B cell (primary cell): ENCODE measurements around the gene GMIP. TPM values are rescaled to one million over a fixed set of nuclear protein-coding genes. Genes with fewer than 3 reads are reported as not detected.

Source experiments
- ATAC-seq: fragments of 200-7000 bp; cut with Tn5 transposase; one replicate; pipeline ENCODE4 v1.10.0; 2021; ENCODE audit warnings: low read depth, mild to moderate bottlenecking, moderate number of reproducible peaks, moderate library complexity
- CTCF ChIA-PET: fragments of 350-600 bp; sonication (Branson Sonifier 250); formaldehyde crosslinking; loops from one replicate; lab custom pipeline; 2021; ENCODE audit warnings: antibody characterized with exemption, inconsistent platforms; lab: Charles Lee
- POLR2A ChIA-PET: fragments of 350-600 bp; sonication (Branson Sonifier 250); formaldehyde crosslinking; loops from one replicate; lab custom pipeline; 2021; ENCODE audit warnings: antibody characterized with exemption; lab: Charles Lee
- DNase-seq: peaks from one replicate; pipeline ENCODE4 v3.0.0; 2013
- H2AFZ ChIP-seq: 2 replicates; pipeline ENCODE4 v1.6.1; 2012; ENCODE audit warnings: mild to moderate bottlenecking, low read depth, low read length; ENCODE audit not compliant: insufficient read depth, poor library complexity, severe bottlenecking
- H3K27ac ChIP-seq, 2 donors: 1 replicate in 1 of 2; 2 replicates in 1 of 2; pipeline ENCODE4 v1.5.1; 2012 to 2013; ENCODE audit warnings: low read length in 2 of 2, mild to moderate bottlenecking in 2 of 2, moderate library complexity in 1 of 2
- H3K27me3 ChIP-seq, 4 experiments: fragments of 200-600 bp in 1 of 4; sonication (generic) in 1 of 4; replicated peaks in 1 of 4; 1 replicate in 2 of 4; 2 replicates in 2 of 4; pipeline versions ENCODE4 v1.6.1 to v1.7.0; 2013 to 2016; ENCODE audit warnings: low read length in 3 of 4, mild to moderate bottlenecking in 2 of 4, mixed read lengths in 1 of 4, moderate library complexity in 1 of 4; ENCODE audit not compliant: insufficient read depth in 4 of 4, control insufficient read depth in 3 of 4; ENCODE audit errors: control extremely low read depth in 1 of 4
- H3K36me3 ChIP-seq, 2 experiments: replicated peaks in 1 of 2; 1 replicate in 1 of 2; 2 replicates in 1 of 2; pipeline versions ENCODE4 v1.6.1 to v1.7.1; 2013; ENCODE audit warnings: low read length in 1 of 2; ENCODE audit not compliant: insufficient read depth in 2 of 2, control insufficient read depth in 1 of 2; ENCODE audit errors: control extremely low read depth in 1 of 2, extremely low read depth in 1 of 2
- H3K4me1 ChIP-seq, 2 donors: fragments of 200-600 bp in 1 of 2; sonication (generic) in 1 of 2; 1 replicate in 1 of 2; 2 replicates in 1 of 2; pipeline versions ENCODE4 v1.5.1 to v1.6.1; 2013 to 2017; ENCODE audit warnings: low read length in 2 of 2; ENCODE audit not compliant: control insufficient read depth in 2 of 2, insufficient read depth in 2 of 2
- H3K4me2 ChIP-seq: replicated peaks from 2 replicates; pipeline ENCODE3; 2012; ENCODE audit warnings: mild to moderate bottlenecking, low read depth, low read length; ENCODE audit not compliant: poor library complexity, severe bottlenecking
- H3K4me3 ChIP-seq, 5 experiments: fragments of 200-600 bp in 1 of 5; sonication (generic) in 1 of 5; 1 replicate in 3 of 5; 2 replicates in 2 of 5; pipeline versions ENCODE4 v1.5.1 to v1.7.0; 2011 to 2016; ENCODE audit warnings: low read length in 4 of 5, mild to moderate bottlenecking in 4 of 5, low read depth in 2 of 5, control low read depth in 1 of 5, moderate library complexity in 1 of 5; ENCODE audit not compliant: insufficient read depth in 1 of 5; ENCODE audit errors: control extremely low read depth in 1 of 5, extremely low read depth in 1 of 5
- H3K79me2 ChIP-seq: fragments of 200-600 bp; sonication (generic); one replicate; pipeline ENCODE4 v1.6.0; 2016; ENCODE audit warnings: low read length; ENCODE audit not compliant: control insufficient read depth, insufficient read depth
- H3K9ac ChIP-seq: fragments of 200-600 bp; sonication (generic); 2 replicates; pipeline ENCODE4 v1.6.1; 2017; ENCODE audit warnings: mild to moderate bottlenecking, low read length, moderate library complexity
- H3K9me3 ChIP-seq, 3 donors: one replicate each; pipeline versions ENCODE4 v1.6.1 to v1.7.1; 2013; ENCODE audit warnings: low read length in 2 of 3; ENCODE audit not compliant: control insufficient read depth in 2 of 3, insufficient read depth in 1 of 3; ENCODE audit errors: control extremely low read depth in 1 of 3
- H4K20me1 ChIP-seq: 2 replicates; pipeline ENCODE4 v1.6.0; 2012; ENCODE audit warnings: mild to moderate bottlenecking, low read length; ENCODE audit not compliant: insufficient read depth, control insufficient read depth, poor library complexity, severe bottlenecking
- H3K27ac Mint-ChIP-seq: one replicate; pipeline ENCODE4 v1.8.0; 2021; ENCODE audit warnings: mixed read lengths
- H3K27me3 Mint-ChIP-seq: one replicate; pipeline ENCODE4 v1.8.0; 2021; ENCODE audit warnings: mixed read lengths
- H3K4me1 Mint-ChIP-seq: one replicate; pipeline ENCODE4 v1.8.0; 2021; ENCODE audit warnings: mixed read lengths
- H3K4me3 Mint-ChIP-seq: one replicate; pipeline ENCODE4 v1.8.0; 2021; ENCODE audit warnings: mixed read lengths
- H3K9me3 Mint-ChIP-seq: one replicate; pipeline ENCODE4 v1.8.0; 2022; ENCODE audit warnings: mixed read lengths; ENCODE audit not compliant: insufficient read depth
- CTCF ChIP-seq: fragments of 200-600 bp; IDR thresholded peaks from one replicate; pipeline ENCODE4 v1.8.0; 2022; ENCODE audit warnings: antibody characterized with exemption, mild to moderate bottlenecking
- EZH2 ChIP-seq: IDR thresholded peaks from 2 replicates; pipeline ENCODE4 v1.6.1; 2012; ENCODE audit warnings: borderline replicate concordance, low read depth, mild to moderate bottlenecking, moderate library complexity, low read length; ENCODE audit not compliant: insufficient read depth, poor library complexity, severe bottlenecking
- whole genome bisulfite sequencing: methylation state at CpG from one replicate; pipeline ENCODE4 v1.1.5; 2013; ENCODE audit warnings: missing lambda C conversion rate; ENCODE audit not compliant: insufficient coverage; 5-methylcytosine and 5-hydroxymethylcytosine counted together
- intact Hi-C: fragments of 100-400 bp; cut with micrococcal nuclease; formaldehyde crosslinking; loops from one replicate; pipeline ENCODE4 v1.10.0; 2022
- polyA plus RNA-seq: library from polyadenylated mRNA; depleted of rRNA; stranded (reverse); fragments of >200 nt; gene quantifications from 2 replicates; pipeline ENCODE4 v1.2.3, GENCODE V29; 2012
- total RNA-seq, 2 donors: library from RNA; stranded (reverse); fragments of 120-200 nt in 1 of 2; gene quantifications; 1 replicate in 1 of 2; 2 replicates in 1 of 2; pipeline versions ENCODE4 v1.2.3 to v1.2.4, GENCODE V29; 2013 to 2022

GMIP gene
- total and polyA plus RNA-seq, 2 donors (not counting 1 experiment from before 2014, with no cell fraction given) = 57.0 to 112 TPM

DNA sequence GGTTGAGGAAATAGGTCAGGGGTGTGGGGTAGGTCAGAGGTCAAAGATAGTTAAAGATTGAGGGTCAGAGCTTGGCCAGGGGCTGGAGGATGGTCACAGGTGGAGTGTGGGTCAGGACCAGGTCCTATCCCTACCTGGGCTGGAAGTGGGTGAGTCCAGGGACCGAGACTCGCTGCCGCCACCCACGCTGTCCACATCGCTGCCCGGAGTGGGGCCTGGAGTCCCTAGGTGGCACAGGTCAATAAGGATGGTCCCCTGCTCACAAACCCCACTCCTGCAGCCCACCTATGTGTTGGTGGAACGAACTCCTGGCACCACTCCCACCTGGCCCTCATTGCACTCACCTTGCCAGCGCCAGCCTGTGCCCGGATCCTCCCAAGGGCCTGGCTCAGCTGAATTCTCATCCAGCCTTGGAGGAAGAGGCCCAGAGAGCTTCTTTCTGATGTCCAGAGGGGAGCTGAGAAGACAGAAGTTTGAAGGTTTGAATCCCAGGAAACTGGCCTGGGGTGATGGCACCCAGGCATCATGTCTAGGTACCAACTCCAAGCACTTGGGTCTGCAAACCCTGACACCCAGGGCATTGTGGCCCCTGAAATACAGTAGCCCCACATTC lies 6.8 kb downstream of the GMIP start:
- CTCF ChIA-PET = no interaction called here

More for the DNA sequence above, 6.8 kb downstream of the GMIP start:
- WGBS = 95% methylated on average over 7 of the region's 9 CpGs
- Histone ChIP-seq H4K20me1 (peaks cover 39% of the 10 kb centered on the region), H3K79me2 (peaks cover 42% of the 10 kb centered on the region), H3K4me1 (peaks cover 2 to 9% of the 10 kb centered on the region in 2 donors), H3K4me2 (no peak overlapping the region), H3K27ac (no peak overlapping the region), H3K27me3 (no peaks in the 10 kb centered on the region), H3K4me3 (no peak overlapping the region), H3K9ac (no peak overlapping the region), H3K9me3 (peaks cover 0 to 4% (median 0%) of the 10 kb centered on the region in 3 donors), H3K36me3 (peaks cover 0 to 80% of the 10 kb centered on the region in 2 experiments), H2AFZ (no peak overlapping the region)
- peaks cover 2% of the 10 kb centered on the region for H3K4me1 Mint-ChIP-seq
- no peak for ATAC-seq
- POLR2A ChIA-PET = no interaction called here
- no peaks in the 10 kb centered on the region for H3K27me3 Mint-ChIP-seq
- no peak overlapping the region for H3K4me3 Mint-ChIP-seq
- no peak for TF ChIP-seq EZH2
- no peak for TF ChIP-seq CTCF
- intact Hi-C loops = no loop called here
- no peaks in the 10 kb centered on the region for H3K9me3 Mint-ChIP-seq
- H3K27ac Mint-ChIP-seq = no peak overlapping the region
- no peak for DNase-seq
